Hepatocyte (in vitro differentiated cells): ENCODE results near the gene KAT2B. TPM values are rescaled to one million over a fixed set of nuclear protein-coding genes. Genes with fewer than 3 reads are reported as not detected.

Source experiments
- DNase-seq: peaks from one replicate; pipeline ENCODE4 v3.0.0-alpha.2; 2016; ENCODE audit warnings: low spot score
- H2AFZ ChIP-seq: fragments of 200-600 bp; sonication (generic); 2 replicates; pipeline ENCODE4 v1.6.0; 2016; ENCODE audit warnings: antibody characterized with exemption, mild to moderate bottlenecking
- H3K27ac ChIP-seq: fragments of 200-600 bp; sonication (generic); 2 replicates; pipeline ENCODE4 v1.5.1; 2016; ENCODE audit warnings: mild to moderate bottlenecking
- H3K27me3 ChIP-seq: fragments of 200-600 bp; sonication (generic); 2 replicates; pipeline ENCODE4 v1.6.1; 2016
- H3K36me3 ChIP-seq: fragments of 200-600 bp; sonication (generic); replicated peaks from 2 replicates; pipeline ENCODE4 v1.5.1; 2016; ENCODE audit warnings: low read depth; ENCODE audit not compliant: insufficient read depth
- H3K4me1 ChIP-seq: fragments of 200-600 bp; sonication (generic); 2 replicates; pipeline ENCODE4 v1.5.1; 2016; ENCODE audit warnings: mild to moderate bottlenecking, moderate library complexity; ENCODE audit not compliant: insufficient read depth
- H3K4me2 ChIP-seq: fragments of 200-600 bp; sonication (generic); 2 replicates; pipeline ENCODE4 v1.6.0; 2016
- H3K4me3 ChIP-seq: fragments of 200-600 bp; sonication (generic); 2 replicates; pipeline ENCODE4 v1.5.1; 2016; ENCODE audit warnings: mild to moderate bottlenecking
- H3K79me2 ChIP-seq: fragments of 200-600 bp; sonication (generic); 2 replicates; pipeline ENCODE4 v1.6.0; 2017; ENCODE audit warnings: mild to moderate bottlenecking
- H3K9me2 ChIP-seq: fragments of 200-600 bp; sonication (generic); replicated peaks from 2 replicates; pipeline ENCODE4 v1.6.0; 2017; ENCODE audit warnings: mild to moderate bottlenecking; ENCODE audit not compliant: insufficient read depth
- H3K9me3 ChIP-seq: fragments of 200-600 bp; sonication (generic); 2 replicates; pipeline ENCODE4 v1.5.1; 2016; ENCODE audit warnings: low read depth, mild to moderate bottlenecking
- H4K20me1 ChIP-seq: fragments of 200-600 bp; sonication (generic); 2 replicates; pipeline ENCODE4 v1.6.0; 2016; ENCODE audit warnings: mild to moderate bottlenecking; ENCODE audit not compliant: insufficient read depth, poor library complexity, severe bottlenecking
- CTCF ChIP-seq: fragments of 200-600 bp; sonication (generic); IDR thresholded peaks from 2 replicates; pipeline ENCODE4 v1.5.1; 2016; ENCODE audit warnings: antibody characterized with exemption, mild to moderate bottlenecking; ENCODE audit not compliant: poor library complexity
- EZH2 ChIP-seq: fragments of 200-600 bp; sonication (generic); IDR thresholded peaks from 2 replicates; pipeline ENCODE4 v1.6.1; 2016; ENCODE audit warnings: antibody characterized with exemption, mild to moderate bottlenecking, borderline replicate concordance
- EZH2phosphoT487 ChIP-seq: fragments of 200-600 bp; sonication (generic); IDR thresholded peaks from one replicate; pipeline ENCODE4 v1.6.1; 2018; ENCODE audit warnings: antibody characterized with exemption, mild to moderate bottlenecking, low read depth, moderate library complexity; ENCODE audit not compliant: unreplicated experiment, severe bottlenecking
- WGBS: methylation state at CpG from one replicate; pipeline ENCODE4 v1.1.6; 2016; ENCODE audit warnings: low lambda C conversion rate; ENCODE audit errors: missing lambda C conversion rate; 5-methylcytosine and 5-hydroxymethylcytosine counted together
- polyA plus RNA-seq: library from polyadenylated mRNA; unstranded; fragments of >200 nt; fragmentation: Nextera tagmentation; extraction: Ambion mirVana; gene quantifications from 2 replicates; pipeline ENCODE4 v1.2.1, GENCODE V29; 2016
- total RNA-seq: library from RNA; depleted of rRNA; stranded (reverse); fragments of >200 nt; gene quantifications from 2 replicates; pipeline ENCODE4 v1.2.3, GENCODE V29; 2014

The KAT2B gene
- total and polyA plus RNA-seq, 2 experiments from 2014 or later, result 11.7 to 13.3 TPM

DNA sequence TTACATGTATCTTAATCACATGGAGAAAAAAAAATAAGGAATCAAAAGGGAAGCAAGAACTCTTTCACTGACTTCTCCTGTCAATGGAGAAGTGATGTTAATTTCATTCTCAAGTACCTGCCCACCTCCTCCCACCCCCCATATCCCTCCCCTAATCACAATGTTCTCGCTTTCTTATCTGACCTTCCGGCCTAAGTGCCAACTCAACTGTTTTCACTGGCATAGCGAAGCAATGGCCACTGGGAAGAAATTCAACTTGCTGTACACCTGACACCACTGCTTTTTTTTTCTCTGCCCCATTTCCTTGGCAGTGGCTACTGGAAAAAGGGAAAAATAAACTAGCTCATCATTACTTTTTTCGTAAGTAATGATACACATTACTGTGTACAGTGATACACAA is 142.0 kb downstream of the KAT2B start:
- 97% methylated on average over 4 of the region's 4 CpGs for WGBS
- DNase-seq, result no peak
- no peaks in the 10 kb centered on the region for H3K36me3 ChIP-seq
- TF ChIP-seq CTCF (no peak), EZH2phosphoT487 (no peak), EZH2 (no peak)
- no peak overlapping the region for H2AFZ ChIP-seq
- no peaks in the 10 kb centered on the region for H3K9me2 ChIP-seq
- no peak overlapping the region for H3K27ac ChIP-seq
- H3K4me3 ChIP-seq, result no peak overlapping the region
- H3K79me2 ChIP-seq, result peaks cover 13% of the 10 kb centered on the region
- peaks cover 4% of the 10 kb centered on the region for H3K4me1 ChIP-seq
- no peak overlapping the region for H3K4me2 ChIP-seq
- no peaks in the 10 kb centered on the region for H3K27me3 ChIP-seq
- H3K9me3 ChIP-seq, result no peaks in the 10 kb centered on the region
- H4K20me1 ChIP-seq, result no peaks in the 10 kb centered on the region

DNA sequence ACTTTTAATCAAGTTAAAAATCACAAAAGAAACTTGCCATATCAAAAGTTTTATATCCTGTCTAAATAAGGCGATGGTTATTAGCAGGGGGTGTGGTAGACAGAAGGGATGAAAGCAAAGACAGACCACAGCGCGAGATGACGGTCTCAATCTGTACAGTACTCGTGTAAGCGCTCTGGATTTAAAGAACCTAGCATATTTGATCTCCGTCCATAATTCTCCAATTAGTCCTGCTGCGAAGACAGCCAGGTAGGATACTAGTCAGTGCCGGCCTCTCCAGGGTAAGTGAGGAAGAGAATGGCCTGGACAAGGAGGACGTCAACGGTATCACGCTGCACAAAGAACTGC is 145.1 kb downstream of the KAT2B start:
- Histone ChIP-seq H2AFZ (peak overlapping the region; percentile 77), H3K27me3 (no peaks in the 10 kb centered on the region), H3K9me2 (no peaks in the 10 kb centered on the region), H4K20me1 (no peaks in the 10 kb centered on the region), H3K4me3 (peak overlapping the region; percentile 80), H3K4me1 (peaks cover 9% of the 10 kb centered on the region), H3K36me3 (no peaks in the 10 kb centered on the region), H3K4me2 (peak overlapping the region; percentile 89), H3K79me2 (peaks cover 13% of the 10 kb centered on the region), H3K27ac (peak overlapping the region; percentile 12), H3K9me3 (no peaks in the 10 kb centered on the region)
- DNase-seq, result peak; percentile 16
- no peak for TF ChIP-seq EZH2phosphoT487
- TF ChIP-seq CTCF, result no peak
- no peak for TF ChIP-seq EZH2
- 2% methylated on average over 12 of the region's 12 CpGs for WGBS

GRCh38 chr3:20185679-20186599 is 145.7 kb downstream of the KAT2B start, which contains the start of gene SGO1:
Gene SGO1, minus strand, starts transcription at chr3:20186206. Its CDS starts 2,179 bp downstream, at chr3:20184027.
- H3K4me1 ChIP-seq, result peaks cover 9% of the 10 kb centered on the region
- H3K36me3 ChIP-seq, result no peaks in the 10 kb centered on the region
- H3K79me2 ChIP-seq, result peaks cover 13% of the 10 kb centered on the region
- peak within 1 kb of the TSS; percentile 80 for H3K4me3 ChIP-seq
- WGBS, result 2% methylated on average over 65 of the region's 65 CpGs
- no peaks in the 10 kb centered on the region for H3K9me3 ChIP-seq
- no peaks in the 10 kb centered on the region for H3K9me2 ChIP-seq
- H3K27ac ChIP-seq, result peak within 1 kb of the TSS; percentile 88
- no peak for TF ChIP-seq EZH2
- TF ChIP-seq CTCF, result no peak
- no peak for TF ChIP-seq EZH2phosphoT487
- H3K4me2 ChIP-seq, result peak within 1 kb of the TSS; percentile 89
- no peaks in the 10 kb centered on the region for H4K20me1 ChIP-seq
- H2AFZ ChIP-seq, result peak within 1 kb of the TSS; percentile 77
- H3K27me3 ChIP-seq, result no peaks in the 10 kb centered on the region
- peak; percentile 99 for DNase-seq
